GM23338 (cell line): ENCODE data around the gene ZNF460. TPM values are rescaled to one million over a fixed set of nuclear protein-coding genes. Genes with fewer than 3 reads are reported as not detected.
A peak's percentile ranks its signal among the peaks of the same experiment; 100 is the strongest.

ENCODE experiments used
- ATAC-seq: fragments of 200-7000 bp; cut with Tn5 transposase; 3 replicates; pipeline ENCODE4 v1.9.1; 2020
- DNase-seq: peaks from one replicate; pipeline ENCODE4 v3.0.0-alpha.2; 2015; ENCODE audit warnings: low spot score
- H2AFZ ChIP-seq: fragments of 200-600 bp; sonication (generic); 2 replicates; pipeline ENCODE4 v1.8.0; 2016; ENCODE audit warnings: antibody characterized with exemption, mild to moderate bottlenecking, moderate library complexity
- H3F3A ChIP-seq: fragments of 200-600 bp; sonication (generic); replicated peaks from 2 replicates; pipeline ENCODE4 v1.8.0; 2017; ENCODE audit warnings: antibody characterized with exemption, mixed run types, low read depth
- H3K27ac ChIP-seq: fragments of 200-600 bp; sonication (generic); 2 replicates; pipeline ENCODE4 v1.6.1; 2016; ENCODE audit warnings: low read depth
- H3K27me3 ChIP-seq: fragments of 200-600 bp; sonication (generic); 2 replicates; pipeline ENCODE4 v1.8.0; 2016; ENCODE audit warnings: mild to moderate bottlenecking, mixed run types, moderate library complexity; ENCODE audit not compliant: insufficient read depth
- H3K36me3 ChIP-seq: fragments of 200-600 bp; sonication (generic); 2 replicates; pipeline ENCODE4 v1.8.0; 2016; ENCODE audit warnings: mild to moderate bottlenecking; ENCODE audit not compliant: insufficient read depth
- H3K4me1 ChIP-seq: fragments of 200-600 bp; sonication (generic); 2 replicates; pipeline ENCODE4 v1.8.0; 2016; ENCODE audit warnings: mild to moderate bottlenecking, moderate library complexity; ENCODE audit not compliant: insufficient read depth
- H3K4me2 ChIP-seq: fragments of 200-600 bp; sonication (generic); 2 replicates; pipeline ENCODE4 v1.7.1; 2017; ENCODE audit warnings: mixed run types
- H3K4me3 ChIP-seq: fragments of 200-600 bp; sonication (generic); 2 replicates; pipeline ENCODE4 v1.6.1; 2016; ENCODE audit warnings: mixed run types
- H3K79me2 ChIP-seq: fragments of 200-600 bp; sonication (generic); replicated peaks from 2 replicates; pipeline ENCODE4 v1.8.0; 2017; ENCODE audit warnings: mild to moderate bottlenecking; ENCODE audit not compliant: insufficient read depth
- H3K9me2 ChIP-seq: fragments of 200-600 bp; sonication (generic); 2 replicates; pipeline ENCODE4 v1.8.0; 2017; ENCODE audit not compliant: insufficient read depth
- H4K20me1 ChIP-seq: fragments of 200-600 bp; sonication (generic); replicated peaks from 2 replicates; pipeline ENCODE4 v1.8.0; 2017; ENCODE audit warnings: mild to moderate bottlenecking; ENCODE audit not compliant: insufficient read depth
- H3K27ac Mint-ChIP-seq: 2 replicates; pipeline ENCODE4 v1.8.0; 2020; ENCODE audit warnings: inconsistent platforms, mild to moderate bottlenecking, moderate library complexity, mixed read lengths
- H3K27me3 Mint-ChIP-seq: 3 replicates; pipeline ENCODE4 v1.8.0; 2022; ENCODE audit warnings: low read depth, mild to moderate bottlenecking, moderate library complexity, mixed read lengths, inconsistent platforms; ENCODE audit not compliant: insufficient read depth, poor library complexity
- H3K36me3 Mint-ChIP-seq: 3 replicates; pipeline ENCODE4 v1.8.0; 2021; ENCODE audit warnings: low read depth, mild to moderate bottlenecking, inconsistent platforms, moderate library complexity, mixed read lengths
- H3K4me1 Mint-ChIP-seq: 3 replicates; pipeline ENCODE4 v1.8.0; 2020; ENCODE audit warnings: mild to moderate bottlenecking, inconsistent platforms, mixed read lengths
- H3K4me3 Mint-ChIP-seq: 3 replicates; pipeline ENCODE4 v1.8.0; 2021; ENCODE audit warnings: moderate library complexity, mild to moderate bottlenecking, inconsistent platforms, mixed read lengths
- H3K9me3 Mint-ChIP-seq: 3 replicates; pipeline ENCODE4 v1.8.0; 2020; ENCODE audit warnings: moderate library complexity, mild to moderate bottlenecking, inconsistent platforms, mixed read lengths
- CREB1 ChIP-seq: fragments of 250-450 bp; sonication (Bioruptor Pico); IDR thresholded peaks from 2 replicates; pipeline ENCODE4 v1.5.0; 2020; ENCODE audit warnings: low read depth, mild to moderate bottlenecking, moderate library complexity
- CTCF ChIP-seq, 2 experiments: fragments of 200-600 bp in 1 of 2; sonication (generic) in 1 of 2; conservative IDR thresholded peaks; 2 replicates each; pipeline versions ENCODE4 v1.5.1 to v1.6.1; 2016 to 2017; ENCODE audit warnings: antibody characterized with exemption in 2 of 2, low read depth in 2 of 2, mild to moderate bottlenecking in 2 of 2, moderate library complexity in 1 of 2
- ETS1 ChIP-seq: IDR thresholded peaks from 2 replicates; pipeline ENCODE4 v1.6.1; 2016; ENCODE audit warnings: antibody characterized with exemption
- EZH2 ChIP-seq: fragments of 200-600 bp; sonication (generic); IDR thresholded peaks from one replicate; pipeline ENCODE4 v1.8.0; 2017; ENCODE audit warnings: antibody characterized with exemption, mild to moderate bottlenecking, low read depth; ENCODE audit not compliant: unreplicated experiment
- EZH2phosphoT487 ChIP-seq: fragments of 200-600 bp; sonication (generic); IDR thresholded peaks from one replicate; pipeline ENCODE4 v1.8.1; 2018; ENCODE audit warnings: antibody characterized with exemption; ENCODE audit not compliant: unreplicated experiment
- JUNB ChIP-seq: IDR thresholded peaks from one replicate; pipeline ENCODE4 v1.6.1; 2016; ENCODE audit warnings: antibody characterized with exemption; ENCODE audit not compliant: unreplicated experiment
- NANOG ChIP-seq: IDR thresholded peaks from 2 replicates; pipeline ENCODE4 v1.6.1; 2016; ENCODE audit warnings: antibody characterized with exemption, borderline replicate concordance
- POLR2AphosphoS5 ChIP-seq: IDR thresholded peaks from 2 replicates; pipeline ENCODE4 v1.6.1; 2016; ENCODE audit warnings: antibody characterized with exemption, low read depth
- ZNF114 ChIP-seq: fragments of 250-450 bp; sonication (Bioruptor Pico); IDR thresholded peaks from 2 replicates; pipeline ENCODE4 v1.5.0; 2020; ENCODE audit warnings: mild to moderate bottlenecking, moderate library complexity
- ZNF331 ChIP-seq: fragments of 250-450 bp; sonication (Bioruptor Pico); IDR thresholded peaks from 2 replicates; pipeline ENCODE4 v1.5.0; 2020; ENCODE audit warnings: low read depth, mild to moderate bottlenecking, moderate library complexity
- long read RNA-seq: library from polyadenylated mRNA; unstranded; transcript quantifications from one replicate; pipeline ENCODE4 v2.0.0, GENCODE V29; 2020; ENCODE audit not compliant: unreplicated experiment
- polyA plus RNA-seq: library from polyadenylated mRNA; unstranded; fragments of >200 nt; fragmentation: Nextera tagmentation; extraction: Ambion mirVana; gene quantifications from 2 replicates; pipeline ENCODE4 v1.2.1, GENCODE V29; 2016
- total RNA-seq: library from RNA; depleted of rRNA; stranded (reverse); fragments of >200 nt; shearing (Covaris generic); gene quantifications from 2 replicates; pipeline ENCODE4 v1.2.3, GENCODE V29; 2014; rRNA removed
- TF ChIP-seq, protein P1 (sequence below): fragments of 250-450 bp; sonication (Bioruptor Pico); IDR thresholded peaks from 2 replicates; pipeline ENCODE4 v1.5.0; 2020; ENCODE audit warnings: mild to moderate bottlenecking, moderate library complexity

The ZNF460 gene
- total RNA-seq (79.6 and 81.7 TPM in 2 replicates), polyA plus RNA-seq (3.0 and 3.4 TPM in 2 replicates)
- long read RNA-seq, result 0 reads

DNA sequence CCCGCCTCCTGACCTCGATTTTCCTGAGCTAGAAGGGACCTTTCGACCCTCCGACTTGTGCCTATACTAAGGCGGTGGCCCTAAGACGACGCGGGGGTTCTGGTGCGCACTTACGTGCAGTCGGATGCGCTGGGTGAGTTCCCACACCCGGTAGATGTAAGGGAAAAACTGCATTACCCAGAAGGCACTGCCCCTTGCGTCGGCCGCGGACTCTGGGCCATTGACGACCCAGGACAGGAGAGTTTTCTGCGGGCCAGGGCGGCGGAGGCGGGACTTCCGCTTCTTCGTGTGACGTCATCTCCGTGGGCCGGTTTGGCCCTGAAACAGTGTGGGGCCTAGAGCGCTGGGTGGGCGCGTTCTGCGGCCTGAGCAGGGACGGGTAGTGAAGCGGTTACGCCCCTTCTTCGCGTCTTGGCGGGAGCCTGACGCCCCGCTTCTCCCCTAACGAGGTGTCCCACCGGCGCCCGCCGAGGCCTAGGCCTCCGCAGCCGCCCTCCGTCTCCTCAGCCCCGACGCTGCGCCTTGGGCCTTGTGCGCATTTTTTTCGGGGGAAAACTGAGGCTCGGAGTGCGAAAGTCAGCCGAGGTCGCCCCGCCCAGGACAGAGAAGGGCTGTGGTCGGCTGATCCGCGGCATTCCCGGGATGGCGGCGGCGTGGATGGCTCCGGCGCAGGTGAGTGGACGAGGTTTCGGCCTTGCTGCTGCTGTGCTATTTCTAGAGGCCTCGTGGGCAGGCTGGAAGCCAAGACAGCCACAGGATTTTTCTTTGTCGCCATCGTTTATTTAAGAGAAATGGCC, at the start of gene ZNF460:
Gene ZNF460 (plus strand): TSS at position 321 of the 797 bp plus-strand sequence. CDS start 322 bp downstream, at position 643.
- Mint-ChIP-seq H3K4me1 (peaks cover 11% of the 10 kb centered on the region), H3K4me3 (no peak within 1 kb of the TSS), H3K27ac (no peak within 1 kb of the TSS), H3K9me3 (no peaks in the 10 kb centered on the region; the same call in 2 of the 3 replicates), H3K36me3 (peaks cover 41% of the 10 kb centered on the region), H3K27me3 (peaks cover 9% of the 10 kb centered on the region)
- Histone ChIP-seq H3K4me3 (peak within 1 kb of the TSS; percentile 68), H3K79me2 (peaks cover 49% of the 10 kb centered on the region), H3K27me3 (no peaks in the 10 kb centered on the region), H3K36me3 (peaks cover 12% of the 10 kb centered on the region), H4K20me1 (peaks cover 30% of the 10 kb centered on the region), H3F3A (no peaks in the 10 kb centered on the region), H3K27ac (peak within 1 kb of the TSS; percentile 99), H3K4me1 (peaks cover 13% of the 10 kb centered on the region), H2AFZ (0 out of 2 replicates have a peak within 1 kb of the TSS, but pooled peaks have one; percentile 74), H3K4me2 (peak within 1 kb of the TSS; percentile 100), H3K9me2 (no peaks in the 10 kb centered on the region)
- DNase-seq, result peak; percentile 99
- ATAC-seq, result peak; percentile 93
- TF ChIP-seq EZH2 (no peak), ETS1 (peak; percentile 91), CREB1 (peak; percentile 99), NANOG (no peak), EZH2phosphoT487 (no peak), JUNB (no peak), ZNF331 (CRISPR knock-in tag) (no peak), CTCF (conservative IDR thresholded peaks at IDR 0.05; ENCODE audit: low read depth in 2 of 2) (no peak), ZNF114 (CRISPR knock-in tag) (no peak), POLR2AphosphoS5 (peak; percentile 51; the same call in 1 of the 2 replicates)
- TF ChIP-seq, protein P1, sequence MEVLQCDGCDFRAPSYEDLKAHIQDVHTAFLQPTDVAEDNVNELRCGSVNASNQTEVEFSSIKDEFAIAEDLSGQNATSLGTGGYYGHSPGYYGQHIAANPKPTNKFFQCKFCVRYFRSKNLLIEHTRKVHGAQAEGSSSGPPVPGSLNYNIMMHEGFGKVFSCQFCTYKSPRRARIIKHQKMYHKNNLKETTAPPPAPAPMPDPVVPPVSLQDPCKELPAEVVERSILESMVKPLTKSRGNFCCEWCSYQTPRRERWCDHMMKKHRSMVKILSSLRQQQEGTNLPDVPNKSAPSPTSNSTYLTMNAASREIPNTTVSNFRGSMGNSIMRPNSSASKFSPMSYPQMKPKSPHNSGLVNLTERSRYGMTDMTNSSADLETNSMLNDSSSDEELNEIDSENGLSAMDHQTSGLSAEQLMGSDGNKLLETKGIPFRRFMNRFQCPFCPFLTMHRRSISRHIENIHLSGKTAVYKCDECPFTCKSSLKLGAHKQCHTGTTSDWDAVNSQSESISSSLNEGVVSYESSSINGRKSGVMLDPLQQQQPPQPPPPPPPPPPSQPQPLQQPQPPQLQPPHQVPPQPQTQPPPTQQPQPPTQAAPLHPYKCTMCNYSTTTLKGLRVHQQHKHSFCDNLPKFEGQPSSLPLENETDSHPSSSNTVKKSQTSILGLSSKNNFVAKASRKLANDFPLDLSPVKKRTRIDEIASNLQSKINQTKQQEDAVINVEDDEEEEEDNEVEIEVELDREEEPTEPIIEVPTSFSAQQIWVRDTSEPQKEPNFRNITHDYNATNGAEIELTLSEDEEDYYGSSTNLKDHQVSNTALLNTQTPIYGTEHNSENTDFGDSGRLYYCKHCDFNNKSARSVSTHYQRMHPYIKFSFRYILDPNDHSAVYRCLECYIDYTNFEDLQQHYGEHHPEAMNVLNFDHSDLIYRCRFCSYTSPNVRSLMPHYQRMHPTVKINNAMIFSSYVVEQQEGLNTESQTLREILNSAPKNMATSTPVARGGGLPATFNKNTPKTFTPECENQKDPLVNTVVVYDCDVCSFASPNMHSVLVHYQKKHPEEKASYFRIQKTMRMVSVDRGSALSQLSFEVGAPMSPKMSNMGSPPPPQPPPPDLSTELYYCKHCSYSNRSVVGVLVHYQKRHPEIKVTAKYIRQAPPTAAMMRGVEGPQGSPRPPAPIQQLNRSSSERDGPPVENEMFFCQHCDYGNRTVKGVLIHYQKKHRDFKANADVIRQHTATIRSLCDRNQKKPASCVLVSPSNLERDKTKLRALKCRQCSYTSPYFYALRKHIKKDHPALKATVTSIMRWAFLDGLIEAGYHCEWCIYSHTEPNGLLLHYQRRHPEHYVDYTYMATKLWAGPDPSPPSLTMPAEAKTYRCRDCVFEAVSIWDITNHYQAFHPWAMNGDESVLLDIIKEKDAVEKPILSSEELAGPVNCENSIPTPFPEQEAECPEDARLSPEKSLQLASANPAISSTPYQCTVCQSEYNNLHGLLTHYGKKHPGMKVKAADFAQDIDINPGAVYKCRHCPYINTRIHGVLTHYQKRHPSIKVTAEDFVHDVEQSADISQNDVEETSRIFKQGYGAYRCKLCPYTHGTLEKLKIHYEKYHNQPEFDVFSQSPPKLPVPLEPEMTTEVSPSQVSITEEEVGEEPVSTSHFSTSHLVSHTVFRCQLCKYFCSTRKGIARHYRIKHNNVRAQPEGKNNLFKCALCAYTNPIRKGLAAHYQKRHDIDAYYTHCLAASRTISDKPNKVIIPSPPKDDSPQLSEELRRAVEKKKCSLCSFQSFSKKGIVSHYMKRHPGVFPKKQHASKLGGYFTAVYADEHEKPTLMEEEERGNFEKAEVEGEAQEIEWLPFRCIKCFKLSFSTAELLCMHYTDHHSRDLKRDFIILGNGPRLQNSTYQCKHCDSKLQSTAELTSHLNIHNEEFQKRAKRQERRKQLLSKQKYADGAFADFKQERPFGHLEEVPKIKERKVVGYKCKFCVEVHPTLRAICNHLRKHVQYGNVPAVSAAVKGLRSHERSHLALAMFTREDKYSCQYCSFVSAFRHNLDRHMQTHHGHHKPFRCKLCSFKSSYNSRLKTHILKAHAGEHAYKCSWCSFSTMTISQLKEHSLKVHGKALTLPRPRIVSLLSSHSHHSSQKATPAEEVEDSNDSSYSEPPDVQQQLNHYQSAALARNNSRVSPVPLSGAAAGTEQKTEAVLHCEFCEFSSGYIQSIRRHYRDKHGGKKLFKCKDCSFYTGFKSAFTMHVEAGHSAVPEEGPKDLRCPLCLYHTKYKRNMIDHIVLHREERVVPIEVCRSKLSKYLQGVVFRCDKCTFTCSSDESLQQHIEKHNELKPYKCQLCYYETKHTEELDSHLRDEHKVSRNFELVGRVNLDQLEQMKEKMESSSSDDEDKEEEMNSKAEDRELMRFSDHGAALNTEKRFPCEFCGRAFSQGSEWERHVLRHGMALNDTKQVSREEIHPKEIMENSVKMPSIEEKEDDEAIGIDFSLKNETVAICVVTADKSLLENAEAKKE, result no peak
